ENCODE data around the gene SSH2.

DNA sequence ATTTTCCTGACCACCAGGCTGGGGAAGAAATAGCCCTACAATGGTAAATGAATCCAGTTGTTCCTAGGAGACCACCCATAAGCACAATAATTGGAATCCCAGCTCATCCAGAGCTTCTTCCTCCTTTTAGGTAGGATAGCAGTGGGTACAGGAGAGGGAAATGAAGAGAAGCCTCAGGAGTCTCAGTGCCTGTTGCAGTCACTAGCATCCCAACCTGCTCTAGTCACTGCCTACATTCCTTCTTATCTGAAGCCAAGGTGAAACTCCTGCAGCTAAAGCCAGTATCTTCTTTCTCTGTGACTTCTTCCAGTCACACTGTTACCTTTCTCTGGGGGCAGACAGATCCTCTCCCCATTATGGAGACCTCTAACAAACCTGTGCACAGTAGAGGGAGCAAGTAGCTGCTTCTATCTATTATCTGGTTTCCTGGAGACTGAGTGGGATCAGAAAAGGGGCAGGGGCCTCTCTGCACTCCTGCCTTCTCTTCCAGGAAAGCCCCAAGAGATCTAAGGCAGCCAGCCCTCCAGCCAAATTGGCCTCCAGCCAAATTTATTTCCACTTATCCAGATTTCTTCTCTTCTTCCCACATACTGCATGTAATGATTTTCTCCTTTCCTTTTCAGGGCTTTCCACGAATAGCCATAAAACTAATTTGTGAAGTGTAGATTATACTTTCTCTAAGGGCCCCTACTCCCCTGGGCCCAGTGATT, 85.5 kb downstream of the SSH2 start:
- no peak for TF ChIP-seq ZNF8 (CRISPR knock-in tag; IDR thresholded peaks at IDR 0.05)
- TF ChIP-seq POU6F1 (CRISPR knock-in tag; IDR thresholded peaks at IDR 0.05; ENCODE audit: borderline replicate concordance, low read depth), result no peak
- TF ChIP-seq RARB (CRISPR knock-in tag; IDR thresholded peaks at IDR 0.05), result no peak
- no peak for TF ChIP-seq PATZ1 (CRISPR knock-in tag; IDR thresholded peaks at IDR 0.05; ENCODE audit: borderline replicate concordance)
- TF ChIP-seq ZFP30 (CRISPR knock-in tag; IDR thresholded peaks at IDR 0.05), result 0 out of 2 replicates have a peak, but pooled peaks have one; percentile 33
- TF ChIP-seq ZNF565 (CRISPR knock-in tag; conservative IDR thresholded peaks at IDR 0.05; ENCODE audit: low read depth), result no peak
- no peak for TF ChIP-seq BACH2 (CRISPR knock-in tag; IDR thresholded peaks at IDR 0.05; ENCODE audit: borderline replicate concordance)
- no peak for TF ChIP-seq ISL1 (CRISPR knock-in tag; IDR thresholded peaks at IDR 0.05)
- no peak for TF ChIP-seq ZFP3 (CRISPR knock-in tag; IDR thresholded peaks at IDR 0.05)
- TF ChIP-seq ARNTL (CRISPR knock-in tag; IDR thresholded peaks at IDR 0.05; ENCODE audit: borderline replicate concordance, low read depth), result no peak
